ENCODE measurements around the gene PARP16. TPM values are rescaled to one million over a fixed set of nuclear protein-coding genes. Genes with fewer than 3 reads are reported as not detected.

The PARP16 gene
- total and polyA plus RNA-seq, 9 of the 15 experiments (the other 6 are each of a cell fraction or from before 2014, with no cell fraction given), result 3.0 to 9.9 (median 5.8) TPM

DNA sequence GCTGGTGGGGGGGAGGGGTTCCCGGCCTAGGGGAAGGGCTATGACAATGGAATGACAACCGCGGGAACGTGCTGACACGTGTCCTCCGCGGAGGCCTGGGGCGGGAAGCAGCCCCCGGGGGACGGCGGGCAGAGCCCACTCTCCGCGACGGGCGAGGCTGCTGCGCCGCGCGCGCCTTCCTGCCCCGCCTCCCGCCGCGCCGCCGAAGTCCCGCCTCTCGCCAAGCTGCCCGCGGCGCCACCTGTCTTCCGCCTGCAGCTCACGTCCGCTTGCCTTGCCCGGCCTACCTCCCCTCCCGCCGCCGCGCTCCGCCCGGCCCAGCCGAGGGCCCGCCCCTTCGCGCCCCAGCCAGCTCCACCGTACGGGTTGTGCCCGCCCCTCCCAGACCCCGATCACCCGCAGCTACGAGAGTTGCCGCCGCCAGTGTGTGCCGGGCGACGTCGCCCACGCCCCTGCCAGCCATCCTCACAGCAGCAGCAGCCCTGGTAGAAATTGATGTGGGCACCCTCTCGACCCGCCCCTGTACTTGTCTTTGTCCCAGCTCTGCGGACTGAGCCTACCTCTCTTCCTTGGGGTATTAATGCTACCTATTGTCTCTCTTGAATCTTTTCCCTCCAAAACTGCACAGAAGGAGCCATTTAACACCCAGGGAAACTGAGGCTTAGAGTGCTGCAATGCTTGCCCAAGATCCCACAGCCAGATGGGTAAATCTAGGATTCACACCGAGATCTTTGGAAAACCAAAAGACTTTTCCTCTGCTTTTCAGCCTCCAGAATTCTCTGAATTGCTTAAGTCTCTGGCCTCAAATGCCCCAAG is at the start of gene PARP16 (continued):
- peak; percentile 38 for TF ChIP-seq FIP1L1 (IDR thresholded peaks at IDR 0.05; ENCODE audit: low read depth, low read length, poor library complexity, severe bottlenecking)
- TF ChIP-seq, protein P1, sequence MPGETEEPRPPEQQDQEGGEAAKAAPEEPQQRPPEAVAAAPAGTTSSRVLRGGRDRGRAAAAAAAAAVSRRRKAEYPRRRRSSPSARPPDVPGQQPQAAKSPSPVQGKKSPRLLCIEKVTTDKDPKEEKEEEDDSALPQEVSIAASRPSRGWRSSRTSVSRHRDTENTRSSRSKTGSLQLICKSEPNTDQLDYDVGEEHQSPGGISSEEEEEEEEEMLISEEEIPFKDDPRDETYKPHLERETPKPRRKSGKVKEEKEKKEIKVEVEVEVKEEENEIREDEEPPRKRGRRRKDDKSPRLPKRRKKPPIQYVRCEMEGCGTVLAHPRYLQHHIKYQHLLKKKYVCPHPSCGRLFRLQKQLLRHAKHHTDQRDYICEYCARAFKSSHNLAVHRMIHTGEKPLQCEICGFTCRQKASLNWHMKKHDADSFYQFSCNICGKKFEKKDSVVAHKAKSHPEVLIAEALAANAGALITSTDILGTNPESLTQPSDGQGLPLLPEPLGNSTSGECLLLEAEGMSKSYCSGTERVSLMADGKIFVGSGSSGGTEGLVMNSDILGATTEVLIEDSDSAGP (CRISPR knock-in tag; IDR thresholded peaks at IDR 0.05), result no peak
- TF ChIP-seq EZH2 (IDR thresholded peaks at IDR 0.05; ENCODE audit: borderline replicate concordance, low read depth, low read length), result no peak
- TF ChIP-seq FOXP1 (CRISPR knock-in tag; IDR thresholded peaks at IDR 0.05), result 0 out of 2 replicates have a peak, but pooled peaks have one; percentile 58
- no peak for TF ChIP-seq XRCC3 (IDR thresholded peaks at IDR 0.05)
- TF ChIP-seq, protein P2, sequence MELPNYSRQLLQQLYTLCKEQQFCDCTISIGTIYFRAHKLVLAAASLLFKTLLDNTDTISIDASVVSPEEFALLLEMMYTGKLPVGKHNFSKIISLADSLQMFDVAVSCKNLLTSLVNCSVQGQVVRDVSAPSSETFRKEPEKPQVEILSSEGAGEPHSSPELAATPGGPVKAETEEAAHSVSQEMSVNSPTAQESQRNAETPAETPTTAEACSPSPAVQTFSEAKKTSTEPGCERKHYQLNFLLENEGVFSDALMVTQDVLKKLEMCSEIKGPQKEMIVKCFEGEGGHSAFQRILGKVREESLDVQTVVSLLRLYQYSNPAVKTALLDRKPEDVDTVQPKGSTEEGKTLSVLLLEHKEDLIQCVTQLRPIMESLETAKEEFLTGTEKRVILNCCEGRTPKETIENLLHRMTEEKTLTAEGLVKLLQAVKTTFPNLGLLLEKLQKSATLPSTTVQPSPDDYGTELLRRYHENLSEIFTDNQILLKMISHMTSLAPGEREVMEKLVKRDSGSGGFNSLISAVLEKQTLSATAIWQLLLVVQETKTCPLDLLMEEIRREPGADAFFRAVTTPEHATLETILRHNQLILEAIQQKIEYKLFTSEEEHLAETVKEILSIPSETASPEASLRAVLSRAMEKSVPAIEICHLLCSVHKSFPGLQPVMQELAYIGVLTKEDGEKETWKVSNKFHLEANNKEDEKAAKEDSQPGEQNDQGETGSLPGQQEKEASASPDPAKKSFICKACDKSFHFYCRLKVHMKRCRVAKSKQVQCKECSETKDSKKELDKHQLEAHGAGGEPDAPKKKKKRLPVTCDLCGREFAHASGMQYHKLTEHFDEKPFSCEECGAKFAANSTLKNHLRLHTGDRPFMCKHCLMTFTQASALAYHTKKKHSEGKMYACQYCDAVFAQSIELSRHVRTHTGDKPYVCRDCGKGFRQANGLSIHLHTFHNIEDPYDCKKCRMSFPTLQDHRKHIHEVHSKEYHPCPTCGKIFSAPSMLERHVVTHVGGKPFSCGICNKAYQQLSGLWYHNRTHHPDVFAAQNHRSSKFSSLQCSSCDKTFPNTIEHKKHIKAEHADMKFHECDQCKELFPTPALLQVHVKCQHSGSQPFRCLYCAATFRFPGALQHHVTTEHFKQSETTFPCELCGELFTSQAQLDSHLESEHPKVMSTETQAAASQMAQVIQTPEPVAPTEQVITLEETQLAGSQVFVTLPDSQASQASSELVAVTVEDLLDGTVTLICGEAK (IDR thresholded peaks at IDR 0.05), result no peak
- TF ChIP-seq, protein P2 (CRISPR knock-in tag; IDR thresholded peaks at IDR 0.05), result no peak
- TF ChIP-seq CHD2 (IDR thresholded peaks at IDR 0.05; ENCODE audit: low read depth, low read length), result no peak
- no peak for TF ChIP-seq PTBP1 (IDR thresholded peaks at IDR 0.05; ENCODE audit: low read depth, low read length)
- 0 out of 2 replicates have a peak, but pooled peaks have one; percentile 1 for TF ChIP-seq BHLHE40 (IDR thresholded peaks at IDR 0.05; ENCODE audit: low read length)
- TF ChIP-seq GATAD2B (IDR thresholded peaks at IDR 0.05; ENCODE audit: borderline replicate concordance), result no peak; the same call in none of the 2 replicates
- TF ChIP-seq GTF2E2 (tag; IDR thresholded peaks at IDR 0.05), result peak; percentile 49; the same call in 1 of the 2 replicates
- no peak for TF ChIP-seq ZNF436 (CRISPR knock-in tag; IDR thresholded peaks at IDR 0.05)
- no peak for TF ChIP-seq CBFB (CRISPR knock-in tag; IDR thresholded peaks at IDR 0.05)
- TF ChIP-seq MIER1 (IDR thresholded peaks at IDR 0.05; ENCODE audit: low read depth), result no peak
- TF ChIP-seq, protein P3, sequence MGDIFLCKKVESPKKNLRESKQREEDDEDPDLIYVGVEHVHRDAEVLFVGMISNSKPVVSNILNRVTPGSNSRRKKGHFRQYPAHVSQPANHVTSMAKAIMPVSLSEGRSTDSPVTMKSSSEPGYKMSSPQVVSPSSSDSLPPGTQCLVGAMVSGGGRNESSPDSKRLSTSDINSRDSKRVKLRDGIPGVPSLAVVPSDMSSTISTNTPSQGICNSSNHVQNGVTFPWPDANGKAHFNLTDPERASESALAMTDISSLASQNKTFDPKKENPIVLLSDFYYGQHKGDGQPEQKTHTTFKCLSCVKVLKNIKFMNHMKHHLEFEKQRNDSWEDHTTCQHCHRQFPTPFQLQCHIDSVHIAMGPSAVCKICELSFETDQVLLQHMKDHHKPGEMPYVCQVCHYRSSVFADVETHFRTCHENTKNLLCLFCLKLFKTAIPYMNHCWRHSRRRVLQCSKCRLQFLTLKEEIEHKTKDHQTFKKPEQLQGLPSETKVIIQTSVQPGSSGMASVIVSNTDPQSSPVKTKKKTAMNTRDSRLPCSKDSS (IDR thresholded peaks at IDR 0.05; ENCODE audit: low read depth, partially characterized antibody), result no peak

Measured in K562 (cell line).